K562 (cell line): ENCODE measurements around the gene CTH. TPM values are rescaled to one million over a fixed set of nuclear protein-coding genes. Genes with fewer than 3 reads are reported as not detected.
"Not testable (repeated sequence)": the region's sequence is repeated elsewhere in the genome, so short reads cannot be mapped to it uniquely, and the experiment has no call there.

ENCODE experiments used
- ATAC-seq: fragments of 200-7000 bp; cut with Tn5 transposase; 3 replicates; pipeline ENCODE4 v1.9.1; 2020; ENCODE audit warnings: moderate library complexity
- BruUV-seq: library from RNA; stranded (reverse); fragments of 400-500 nt; replicated peaks from 2 replicates; lab custom pipeline; 2021; lab: Mats Ljungman, UMichigan
- CTCF ChIA-PET: fragments of 300-600 bp; formaldehyde crosslinking; extraction: SDS; loops from one replicate; lab custom pipeline; 2021; ENCODE audit warnings: low intra/inter-chr PET ratio; lab: Yijun Ruan, JAX
- POLR2A ChIA-PET: fragments of 300-600, 350-650 bp; sonication (Branson Sonifier 250); formaldehyde crosslinking; extraction: SDS; loops from one replicate; lab custom pipeline; 2021; ENCODE audit warnings: antibody characterized with exemption, inconsistent platforms; lab: Yijun Ruan, JAX
- DNase-seq, 4 experiments: peaks; one replicate each; pipeline versions ENCODE4 v3.0.0 to v3.0.0-alpha.2; 2011 to 2018; ENCODE audit warnings: low spot score in 3 of 4, mixed read lengths in 3 of 4; ENCODE audit errors: extremely low read depth in 1 of 4
- FAIRE-seq: peaks from 2 replicates; lab custom pipeline; 2011; peaks lifted over from hg19 to GRCh38; lab: Jason Lieb, UNC
- H2AFZ ChIP-seq: 2 replicates; pipeline ENCODE4 v1.6.0; 2011; ENCODE audit warnings: low read depth, low read length, control low read depth, inconsistent platforms
- H3K27ac ChIP-seq: fragments of 200-600 bp; 3 replicates; pipeline ENCODE4 v1.8.0; 2011; ENCODE audit warnings: low read depth, mild to moderate bottlenecking, control low read depth, inconsistent platforms, low read length, moderate library complexity, mixed read lengths; ENCODE audit errors: extremely low read depth
- H3K27me3 ChIP-seq, 2 experiments: fragments of 300-600 bp in 1 of 2; 2 replicates in 1 of 2; 3 replicates in 1 of 2; pipeline versions ENCODE4 v1.6.0 to v1.8.0; 2011; ENCODE audit warnings: inconsistent platforms in 2 of 2, low read length in 2 of 2, mild to moderate bottlenecking in 1 of 2, mixed read lengths in 1 of 2, moderate library complexity in 1 of 2; ENCODE audit not compliant: control insufficient read depth in 2 of 2, insufficient read depth in 2 of 2
- H3K36me3 ChIP-seq: fragments of 300-600 bp; 3 replicates; pipeline ENCODE4 v1.8.0; 2011; ENCODE audit warnings: mild to moderate bottlenecking, low read length, inconsistent platforms; ENCODE audit not compliant: control insufficient read depth, insufficient read depth
- H3K4me1 ChIP-seq, 2 experiments: fragments of 200-600 bp in 1 of 2; replicated peaks in 1 of 2; 2 replicates in 1 of 2; 3 replicates in 1 of 2; pipeline versions ENCODE4 v1.5.1 to v1.8.0; 2011; ENCODE audit warnings: inconsistent platforms in 2 of 2, low read length in 2 of 2, mild to moderate bottlenecking in 1 of 2, mixed read lengths in 1 of 2, moderate library complexity in 1 of 2; ENCODE audit not compliant: control insufficient read depth in 2 of 2, insufficient read depth in 2 of 2
- H3K4me2 ChIP-seq: 2 replicates; pipeline ENCODE4 v1.6.1; 2011; ENCODE audit warnings: low read length, control low read depth, inconsistent platforms, mixed read lengths; ENCODE audit not compliant: insufficient read depth
- H3K4me3 ChIP-seq: fragments of 200-600 bp; sonication (generic), shearing (Covaris generic); 2 replicates; pipeline ENCODE4 v1.5.1; 2016; ENCODE audit warnings: control low read depth, inconsistent platforms
- H3K79me2 ChIP-seq: fragments of 200-600 bp; 3 replicates; pipeline ENCODE4 v1.8.0; 2011; ENCODE audit warnings: low read length, inconsistent platforms; ENCODE audit not compliant: control insufficient read depth, insufficient read depth
- H3K9ac ChIP-seq, 2 experiments: 2 replicates each; pipeline versions ENCODE4 v1.6.0 to v1.6.1; 2011; ENCODE audit warnings: low read depth in 2 of 2, low read length in 2 of 2, control low read depth in 1 of 2, inconsistent platforms in 1 of 2, mild to moderate bottlenecking in 1 of 2, mixed read lengths in 1 of 2; ENCODE audit not compliant: insufficient read depth in 1 of 2
- H3K9me1 ChIP-seq: one replicate; pipeline ENCODE4 v1.6.0; 2011; ENCODE audit warnings: inconsistent platforms, mild to moderate bottlenecking, low read length, moderate library complexity; ENCODE audit not compliant: control insufficient read depth, insufficient read depth
- H3K9me3 ChIP-seq: replicated peaks from 2 replicates; pipeline ENCODE4 v1.5.1; 2011; ENCODE audit warnings: low read depth, low read length, inconsistent platforms; ENCODE audit not compliant: control insufficient read depth, insufficient read depth
- H4K20me1 ChIP-seq: replicated peaks from 2 replicates; pipeline ENCODE4 v1.6.1; 2011; ENCODE audit warnings: low read length, inconsistent platforms, mixed read lengths; ENCODE audit not compliant: control insufficient read depth, insufficient read depth
- ARHGAP35 ChIP-seq: fragments of 450-650 bp; IDR thresholded peaks from 2 replicates; pipeline ENCODE4 v1.6.1; 2018; ENCODE audit not compliant: partially characterized antibody
- ERF ChIP-seq: fragments of 450-650 bp; formaldehyde crosslinking; IDR thresholded peaks from 2 replicates; pipeline ENCODE4 v1.4.0; 2020; ENCODE audit warnings: mild to moderate bottlenecking, mixed read lengths
- KDM4B ChIP-seq, 2 experiments: fragments of 450-650 bp in 1 of 2; sonication (generic) in 1 of 2; IDR thresholded peaks; 2 replicates each; pipeline ENCODE4 v1.6.1; 2016 to 2017; ENCODE audit warnings: borderline replicate concordance in 2 of 2, antibody characterized with exemption in 1 of 2, low read depth in 1 of 2, mild to moderate bottlenecking in 1 of 2
- MYNN ChIP-seq, 2 experiments: sonication (generic); formaldehyde crosslinking in 1 of 2; IDR thresholded peaks; 2 replicates each; pipeline versions ENCODE4 v1.5.0 to v1.6.1; 2016 to 2020; ENCODE audit warnings: antibody characterized with exemption in 1 of 2, missing genetic modification reagents in 1 of 2
- NCOA4 ChIP-seq: fragments of 450-650 bp; IDR thresholded peaks from 2 replicates; pipeline ENCODE4 v1.6.1; 2018; ENCODE audit warnings: mild to moderate bottlenecking; ENCODE audit not compliant: partially characterized antibody
- RAD51 ChIP-seq: fragments of 450-650 bp; IDR thresholded peaks from 2 replicates; pipeline ENCODE4 v1.7.1; 2016; ENCODE audit warnings: low read depth, mild to moderate bottlenecking, borderline replicate concordance
- RFX1 ChIP-seq: fragments of 450-650 bp; IDR thresholded peaks from 2 replicates; pipeline ENCODE4 v1.6.1; 2016; ENCODE audit warnings: mild to moderate bottlenecking, moderate library complexity
- TAF9B ChIP-seq: fragments of 450-650 bp; IDR thresholded peaks from 2 replicates; pipeline ENCODE4 v1.6.1; 2018; ENCODE audit warnings: mild to moderate bottlenecking; ENCODE audit not compliant: partially characterized antibody
- ZNF239 ChIP-seq: fragments of 250-450 bp; sonication (Bioruptor Pico); IDR thresholded peaks from 2 replicates; pipeline ENCODE4 v1.4.0; 2020; ENCODE audit warnings: mild to moderate bottlenecking
- ZNF511 ChIP-seq: sonication (generic); formaldehyde crosslinking; IDR thresholded peaks from 2 replicates; pipeline ENCODE4 v1.8.0; 2022; ENCODE audit warnings: mild to moderate bottlenecking, missing genetic modification reagents
- ZNF77 ChIP-seq: fragments of 250-450 bp; sonication (Bioruptor Pico); IDR thresholded peaks from 2 replicates; pipeline ENCODE4 v1.5.0; 2020
- WGBS: fragments of 100-300 bp; shearing (Covaris generic); methylation state at CpG from one replicate; pipeline ENCODE4 v1.1.6; 2016; ENCODE audit warnings: low coverage, mixed read lengths; ENCODE audit not compliant: insufficient coverage; ENCODE audit errors: missing lambda C conversion rate; 5-methylcytosine and 5-hydroxymethylcytosine counted together
- in situ Hi-C: fragments of 300-500 bp; cut with MboI; formaldehyde crosslinking; loops from 4 replicates; pipeline ENCODE4 v1.15.0; 2018; ENCODE audit warnings: inconsistent platforms, mixed read lengths
- intact Hi-C: fragments of 100-400 bp; cut with micrococcal nuclease; formaldehyde crosslinking; loops from 2 replicates; pipeline ENCODE4 v1.14.2; 2022
- polyA plus RNA-seq, 8 experiments: library from polyadenylated mRNA; depleted of rRNA in 4 of 8; stranded (reverse) in 5 of 8; unstranded in 3 of 8; fragments of >200 nt; fragmentation: Nextera tagmentation in 2 of 8; fragmentation: Illumina TruSeq in 1 of 8; extraction: Ambion mirVana in 2 of 8; extraction: Trizol in 1 of 8; gene quantifications; 2 replicates each; pipeline versions ENCODE4 v1.2.1 to v1.2.3, GENCODE V29; 2011 to 2014; ENCODE audit warnings: inconsistent platforms in 1 of 8, missing spikeins in 1 of 8
- total RNA-seq, 7 experiments: library from RNA; depleted of rRNA in 6 of 7; stranded (reverse); fragments of >200 nt in 6 of 7; fragmentation: Illumina TruSeq in 2 of 7; extraction: Trizol in 2 of 7; gene quantifications; 2 replicates each; pipeline versions ENCODE4 v1.2.1 to v1.2.3, GENCODE V29; 2011 to 2021; ENCODE audit warnings: low replicate concordance in 1 of 7

Gene CTH
- total and polyA plus RNA-seq, 9 of the 15 experiments (the other 6 are each of a cell fraction or from before 2014, with no cell fraction given) = 8.0 to 54.4 (median 30.9) TPM

DNA sequence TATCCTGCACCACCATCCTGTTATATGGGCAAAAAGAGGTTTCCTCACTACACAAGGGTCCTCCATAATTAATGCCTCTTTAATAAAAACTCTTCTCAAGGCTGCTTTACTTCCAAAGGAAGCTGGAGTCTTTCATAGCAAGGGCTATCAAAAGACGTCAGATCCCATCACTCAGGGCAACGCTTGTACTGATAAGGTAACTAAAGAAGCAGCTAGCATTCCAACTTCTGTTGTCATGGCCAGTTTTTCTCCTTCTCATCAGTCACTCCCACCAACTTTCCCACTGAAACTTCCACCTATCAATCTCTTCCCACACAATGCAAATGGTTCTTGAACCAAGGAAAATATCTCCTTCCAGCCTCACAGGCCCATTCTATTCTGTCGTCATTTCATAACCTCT is 39.5 kb upstream of the CTH start:
- H3K36me3 ChIP-seq, H2AFZ ChIP-seq, H3K4me2 ChIP-seq, in situ Hi-C loops, H3K79me2 ChIP-seq, FAIRE-seq, H3K27me3 ChIP-seq, H3K4me1 ChIP-seq, H3K4me3 ChIP-seq, H3K9me1 ChIP-seq, BruUV-seq, DNase-seq, H4K20me1 ChIP-seq, H3K27ac ChIP-seq, intact Hi-C loops, H3K9me3 ChIP-seq, CTCF ChIA-PET, ATAC-seq, H3K9ac ChIP-seq: not testable (repeated sequence)
- POLR2A ChIA-PET = interaction anchor here (1.2 kb wide), 1 partner anchor 10 kb away, joined by 5 read pairs; no protein-coding TSS in a partner anchor
- TF ChIP-seq RFX1 = peak; percentile 66
- 15% methylated on average over 2 of the region's 3 CpGs for WGBS

DNA sequence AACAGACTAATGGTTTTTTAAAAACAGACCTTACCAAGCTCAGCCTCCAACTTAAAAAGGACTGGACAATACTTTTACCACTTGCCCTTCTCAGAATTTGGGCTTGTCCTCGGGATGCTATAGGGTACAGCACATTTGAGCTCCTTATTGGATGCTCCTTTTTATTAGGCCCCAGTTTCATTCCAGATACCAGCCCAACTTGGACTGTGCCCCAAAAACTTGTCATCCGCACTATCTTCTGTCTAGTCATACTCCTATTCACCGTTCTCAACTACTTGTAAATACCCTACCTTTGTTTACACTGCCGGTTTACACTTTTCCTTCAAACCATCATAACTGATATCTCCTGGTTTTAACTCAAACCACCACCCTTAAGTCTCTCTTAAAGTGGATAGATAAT is 38.6 kb upstream of the CTH start:
- Histone ChIP-seq H3K36me3 (no peaks in the 10 kb centered on the region), H3K9ac (no peak overlapping the region), H3K27me3 (no peaks in the 10 kb centered on the region), H3K9me1 (no peaks in the 10 kb centered on the region), H3K27ac (no peak overlapping the region), H3K9me3 (no peaks in the 10 kb centered on the region), H3K4me3 (no peak overlapping the region), H3K79me2 (no peaks in the 10 kb centered on the region), H2AFZ (no peak overlapping the region), H4K20me1 (no peaks in the 10 kb centered on the region), H3K4me2 (no peak overlapping the region), H3K4me1 (no peaks in the 10 kb centered on the region; a peak in 2 of 5 replicates)
- intact Hi-C loops = no loop called here
- no peak for DNase-seq
- BruUV-seq = no TSS peak
- WGBS = 44% methylated on average over 4 of the region's 4 CpGs
- in situ Hi-C loops = no loop called here
- no peak for ATAC-seq
- no peak for TF ChIP-seq RAD51
- no peak for TF ChIP-seq ZNF511 (CRISPR knock-in tag)
- no peak for TF ChIP-seq ZNF239 (CRISPR knock-in tag)
- TF ChIP-seq ERF (CRISPR knock-in tag) = no peak
- no peak for TF ChIP-seq ZNF77
- TF ChIP-seq KDM4B (IDR thresholded peaks at IDR 0.05; ENCODE audit: borderline replicate concordance in 2 of 2, low read depth in 1 of 2) = no peak
- no peak for TF ChIP-seq NCOA4
- no peak for TF ChIP-seq TAF9B
- TF ChIP-seq ARHGAP35 = no peak
- TF ChIP-seq MYNN (IDR thresholded peaks at IDR 0.05) = no peak
- no peak for TF ChIP-seq MYNN (CRISPR knock-in tag; IDR thresholded peaks at IDR 0.05)
- FAIRE-seq = no peak
- ChIA-PET POLR2A (interaction anchor here (0.9 to 1.2 kb wide), 2 partner anchors 9 to 18 kb away, joined by 3 to 5 read pairs; partner anchors contain the start of gene ANKRD13C), CTCF (no interaction called here)

DNA sequence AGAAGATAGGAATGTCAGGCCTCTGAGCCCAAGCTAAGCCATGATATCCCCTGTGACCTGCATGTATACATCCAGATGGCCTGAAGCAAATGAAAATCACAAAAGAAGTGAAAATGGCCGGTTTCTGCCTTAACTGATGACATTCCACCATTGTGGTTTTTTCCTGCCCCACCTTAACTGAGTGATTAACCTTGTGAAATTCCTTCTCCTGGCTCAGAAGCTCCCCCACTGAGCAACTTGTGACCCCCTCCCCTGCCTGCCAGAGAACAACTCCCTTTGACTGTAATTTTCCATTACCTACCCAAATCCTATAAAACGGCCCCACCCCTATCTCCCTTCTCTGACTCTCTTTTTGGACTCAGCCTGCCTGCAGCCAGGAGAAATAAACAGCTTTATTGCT is 37.5 kb upstream of the CTH start:
- CTCF ChIA-PET, POLR2A ChIA-PET, BruUV-seq: not testable (repeated sequence)

More for the DNA sequence above, 37.5 kb upstream of the CTH start:
- H3K4me1 ChIP-seq, H3K36me3 ChIP-seq, H3K27me3 ChIP-seq, H3K79me2 ChIP-seq, H3K27ac ChIP-seq, intact Hi-C loops, ATAC-seq, H3K4me3 ChIP-seq, H3K9ac ChIP-seq, FAIRE-seq, H2AFZ ChIP-seq, H4K20me1 ChIP-seq, in situ Hi-C loops, H3K9me1 ChIP-seq, H3K4me2 ChIP-seq, H3K9me3 ChIP-seq, DNase-seq: not testable (repeated sequence)
- WGBS = 6% methylated on average over 2 of the region's 2 CpGs
